Measurements from ENCODE around the gene ATG101.
A peak's percentile ranks its signal among the peaks of the same experiment; 100 is the strongest.
"Not testable (repeated sequence)": the region's sequence is repeated elsewhere in the genome, so short reads cannot be mapped to it uniquely, and the experiment has no call there.

The ATG101 gene

GRCh38 chr12:52091061-52091460 is 21.3 kb downstream of the ATG101 start:
- DNase-seq (ENCODE audit: extremely low spot score, insufficient read length, low read depth) (no peak), FAIRE-seq (no peak)

- FAIRE-seq (no peak), DNase-seq (ENCODE audit: extremely low spot score, insufficient read length, low read depth) (no peak)
These were observed 22.1 kb downstream of the ATG101 start for GRCh38 chr12:52091869-52092268.

- no peak for FAIRE-seq
- no peak for DNase-seq (ENCODE audit: extremely low spot score, insufficient read length, low read depth)
These were observed 23.6 kb downstream of the ATG101 start for GRCh38 chr12:52093346-52093745.

- FAIRE-seq: no peak
- DNase-seq (ENCODE audit: extremely low spot score, insufficient read length, low read depth): no peak
These were observed 26.7 kb downstream of the ATG101 start for GRCh38 chr12:52096332-52097044.

GRCh38 chr12:52097045-52097666 is 27.4 kb downstream of the ATG101 start:
- no peak for FAIRE-seq
- DNase-seq (ENCODE audit: extremely low spot score, insufficient read length, low read depth): no peak

GRCh38 chr12:52104431-52105089 is 34.8 kb downstream of the ATG101 start:
- DNase-seq (ENCODE audit: extremely low spot score, insufficient read length, low read depth): not testable (repeated sequence)
- FAIRE-seq: peak; percentile 29

GRCh38 chr12:52116222-52117125 is 46.7 kb downstream of the ATG101 start:
- DNase-seq (ENCODE audit: extremely low spot score, insufficient read length, low read depth); FAIRE-seq: not testable (repeated sequence)

GRCh38 chr12:52117806-52118475 is 48.2 kb downstream of the ATG101 start:
- not testable (repeated sequence) for FAIRE-seq; DNase-seq (ENCODE audit: extremely low spot score, insufficient read length, low read depth)

- FAIRE-seq (no peak), DNase-seq (ENCODE audit: extremely low spot score, insufficient read length, low read depth) (no peak)
These were observed 49.8 kb downstream of the ATG101 start for GRCh38 chr12:52119398-52120254.

GRCh38 chr12:52120951-52121823 is 51.4 kb downstream of the ATG101 start:
- DNase-seq (ENCODE audit: extremely low spot score, insufficient read length, low read depth) (no peak), FAIRE-seq (no peak)

- FAIRE-seq: peak; percentile 84
- DNase-seq (ENCODE audit: extremely low spot score, insufficient read length, low read depth): peak; percentile 62
These were observed 52.2 kb downstream of the ATG101 start for GRCh38 chr12:52121824-52122539.

GRCh38 chr12:52122540-52122871 is 52.7 kb downstream of the ATG101 start:
- DNase-seq (ENCODE audit: extremely low spot score, insufficient read length, low read depth): no peak
- FAIRE-seq: no peak

GRCh38 chr12:52122904-52123303 is 53.1 kb downstream of the ATG101 start:
- DNase-seq (ENCODE audit: extremely low spot score, insufficient read length, low read depth) (no peak), FAIRE-seq (no peak)

GRCh38 chr12:52123487-52124186 is 53.9 kb downstream of the ATG101 start:
- peak; percentile 60 for FAIRE-seq
- no peak for DNase-seq (ENCODE audit: extremely low spot score, insufficient read length, low read depth)

- FAIRE-seq: no peak
- no peak for DNase-seq (ENCODE audit: extremely low spot score, insufficient read length, low read depth)
These were observed 55.7 kb downstream of the ATG101 start for GRCh38 chr12:52125476-52125900.

GRCh38 chr12:52126050-52126604 is 56.3 kb downstream of the ATG101 start:
- DNase-seq (ENCODE audit: extremely low spot score, insufficient read length, low read depth): no peak
- no peak for FAIRE-seq

Measured in GM18507 (cell line).